WERI-Rb-1 (cell line): ENCODE results near the gene C19orf25.
A peak's percentile ranks its signal among the peaks of the same experiment; 100 is the strongest.

Source experiments
- DNase-seq: peaks from one replicate; pipeline ENCODE4 v3.0.0-alpha.2; 2020
- H3K27ac ChIP-seq: fragments of 250-450 bp; sonication (Bioruptor Pico); 2 replicates; pipeline ENCODE4 v1.5.1; 2020; ENCODE audit warnings: mild to moderate bottlenecking, moderate library complexity
- H3K27me3 ChIP-seq: fragments of 250-450 bp; sonication (Bioruptor Pico); 2 replicates; pipeline ENCODE4 v1.5.1; 2021; ENCODE audit warnings: mild to moderate bottlenecking, low read depth, moderate library complexity; ENCODE audit not compliant: insufficient read depth, severe bottlenecking
- H3K36me3 ChIP-seq: fragments of 250-450 bp; sonication (Bioruptor Pico); 2 replicates; pipeline ENCODE4 v1.5.1; 2020; ENCODE audit warnings: mild to moderate bottlenecking, moderate library complexity
- H3K4me3 ChIP-seq: 2 replicates; pipeline ENCODE4 v1.5.1; 2011; ENCODE audit warnings: low read depth, mild to moderate bottlenecking, control low read depth, low read length
- H3K9me3 ChIP-seq: fragments of 250-450 bp; sonication (Bioruptor Pico); 2 replicates; pipeline ENCODE4 v1.5.1; 2021; ENCODE audit warnings: mild to moderate bottlenecking, moderate library complexity; ENCODE audit not compliant: severe bottlenecking
- CTCF ChIP-seq: IDR thresholded peaks from 2 replicates; pipeline ENCODE4 v1.5.1; 2011; ENCODE audit warnings: low read depth, mild to moderate bottlenecking, control low read depth, inconsistent platforms, low read length

The C19orf25 gene

GRCh38 chr19:1453525-1454364, 25.3 kb downstream of the C19orf25 start:
- Histone ChIP-seq H3K27ac (peak overlapping the region; percentile 36), H3K36me3 (peaks cover 9% of the 10 kb centered on the region; the same call in 1 of the 2 replicates), H3K9me3 (no peaks in the 10 kb centered on the region), H3K27me3 (peaks cover 34% of the 10 kb centered on the region), H3K4me3 (peak overlapping the region; percentile 12; the same call in 1 of the 2 replicates)
- TF ChIP-seq CTCF, result no peak
- peak; percentile 75 for DNase-seq

GRCh38 chr19:1452802-1453524, 26.1 kb downstream of the C19orf25 start:
- no peaks in the 10 kb centered on the region for H3K9me3 ChIP-seq
- peaks cover 9% of the 10 kb centered on the region; the same call in 1 of the 2 replicates for H3K36me3 ChIP-seq
- TF ChIP-seq CTCF, result no peak
- peak overlapping the region; percentile 12; the same call in 1 of the 2 replicates for H3K4me3 ChIP-seq
- H3K27ac ChIP-seq, result peak overlapping the region; percentile 3
- peaks cover 34% of the 10 kb centered on the region for H3K27me3 ChIP-seq
- DNase-seq, result no peak

- Histone ChIP-seq H3K27me3 (peaks cover 35% of the 10 kb centered on the region), H3K4me3 (peak overlapping the region; percentile 9)
- TF ChIP-seq CTCF, result no peak
Observed at GRCh38 chr19:1451916-1452801, 26.9 kb downstream of the C19orf25 start.

GRCh38 chr19:1450735-1451731, 28.0 kb downstream of the C19orf25 start:
- Histone ChIP-seq H3K9me3 (no peaks in the 10 kb centered on the region), H3K36me3 (peaks cover 1% of the 10 kb centered on the region; the same call in 1 of the 2 replicates), H3K27ac (no peak overlapping the region), H3K4me3 (no peak overlapping the region), H3K27me3 (peaks cover 45% of the 10 kb centered on the region)
- DNase-seq, result no peak
- 0 out of 2 replicates have a peak, but pooled peaks have one; percentile 2 for TF ChIP-seq CTCF

More at GRCh38 chr19:1451916-1452801, 26.9 kb downstream of the C19orf25 start:
- no peaks in the 10 kb centered on the region for H3K9me3 ChIP-seq
- no peak for DNase-seq
- H3K36me3 ChIP-seq, result peaks cover 5% of the 10 kb centered on the region; the same call in 1 of the 2 replicates
- peak overlapping the region; percentile 3; the same call in 1 of the 2 replicates for H3K27ac ChIP-seq
